DOHH2 (cell line): Measurements from ENCODE around the gene DUS2.

Experiments used
- H3F3A ChIP-seq: fragments of 200-600 bp; sonication (generic), shearing (Covaris generic); 2 replicates; pipeline ENCODE4 v1.6.0; 2016; ENCODE audit warnings: antibody characterized with exemption, mild to moderate bottlenecking; ENCODE audit not compliant: control insufficient read depth, insufficient read depth
- H3K27ac ChIP-seq: fragments of 200-600 bp; sonication (generic); 2 replicates; pipeline ENCODE4 v1.5.1; 2014; ENCODE audit warnings: low read depth, mild to moderate bottlenecking, low read length, moderate library complexity
- H3K27me3 ChIP-seq: fragments of 200-600 bp; sonication (generic); 2 replicates; pipeline ENCODE4 v1.6.1; 2014; ENCODE audit warnings: mild to moderate bottlenecking, low read length, mixed read lengths; ENCODE audit not compliant: control insufficient read depth
- H3K36me3 ChIP-seq: fragments of 200-600 bp; sonication (generic); 2 replicates; pipeline ENCODE4 v1.6.1; 2014; ENCODE audit warnings: mild to moderate bottlenecking, low read length, moderate library complexity, mixed read lengths; ENCODE audit not compliant: control insufficient read depth
- H3K4me1 ChIP-seq: fragments of 200-600 bp; sonication (generic); 2 replicates; pipeline ENCODE4 v1.6.1; 2014; ENCODE audit warnings: mild to moderate bottlenecking, low read length, mixed read lengths; ENCODE audit not compliant: control insufficient read depth
- H3K4me2 ChIP-seq: fragments of 200-600 bp; sonication (generic); 2 replicates; pipeline ENCODE4 v1.6.0; 2014; ENCODE audit warnings: mild to moderate bottlenecking, low read length, moderate library complexity
- H3K4me3 ChIP-seq: fragments of 200-600 bp; sonication (generic); 2 replicates; pipeline ENCODE4 v1.5.1; 2014; ENCODE audit warnings: mild to moderate bottlenecking, low read length, mixed read lengths
- H3K79me2 ChIP-seq: fragments of 200-600 bp; sonication (generic); 2 replicates; pipeline ENCODE4 v1.6.1; 2014; ENCODE audit warnings: mild to moderate bottlenecking, low read length, mixed read lengths; ENCODE audit not compliant: control insufficient read depth
- H3K9me2 ChIP-seq: fragments of 200-600 bp; sonication (generic); replicated peaks from 2 replicates; pipeline ENCODE4 v1.6.1; 2014; ENCODE audit warnings: mild to moderate bottlenecking, low read length, mixed read lengths; ENCODE audit not compliant: control insufficient read depth
- H3K9me3 ChIP-seq: fragments of 200-600 bp; sonication (generic); 2 replicates; pipeline ENCODE4 v1.6.1; 2014; ENCODE audit warnings: antibody characterized with exemption, low read length, mixed read lengths; ENCODE audit not compliant: control insufficient read depth, insufficient read depth
- H4K20me1 ChIP-seq: fragments of 200-600 bp; sonication (generic); 2 replicates; pipeline ENCODE4 v1.6.0; 2014; ENCODE audit warnings: low read depth, mild to moderate bottlenecking, antibody characterized with exemption, low read length, moderate library complexity; ENCODE audit not compliant: control insufficient read depth, insufficient read depth
- CTCF ChIP-seq: fragments of 200-600 bp; sonication (generic); IDR thresholded peaks from one replicate; pipeline ENCODE4 v1.5.1; 2014; ENCODE audit warnings: antibody characterized with exemption, mild to moderate bottlenecking, low read depth, low read length; ENCODE audit not compliant: poor library complexity, severe bottlenecking
- EZH2phosphoT487 ChIP-seq: fragments of 200-600 bp; sonication (generic); IDR thresholded peaks from 2 replicates; pipeline ENCODE4 v1.6.1; 2017; ENCODE audit warnings: borderline replicate concordance, mild to moderate bottlenecking, antibody characterized with exemption, low read length, moderate library complexity, mixed read lengths

The DUS2 gene

DNA sequence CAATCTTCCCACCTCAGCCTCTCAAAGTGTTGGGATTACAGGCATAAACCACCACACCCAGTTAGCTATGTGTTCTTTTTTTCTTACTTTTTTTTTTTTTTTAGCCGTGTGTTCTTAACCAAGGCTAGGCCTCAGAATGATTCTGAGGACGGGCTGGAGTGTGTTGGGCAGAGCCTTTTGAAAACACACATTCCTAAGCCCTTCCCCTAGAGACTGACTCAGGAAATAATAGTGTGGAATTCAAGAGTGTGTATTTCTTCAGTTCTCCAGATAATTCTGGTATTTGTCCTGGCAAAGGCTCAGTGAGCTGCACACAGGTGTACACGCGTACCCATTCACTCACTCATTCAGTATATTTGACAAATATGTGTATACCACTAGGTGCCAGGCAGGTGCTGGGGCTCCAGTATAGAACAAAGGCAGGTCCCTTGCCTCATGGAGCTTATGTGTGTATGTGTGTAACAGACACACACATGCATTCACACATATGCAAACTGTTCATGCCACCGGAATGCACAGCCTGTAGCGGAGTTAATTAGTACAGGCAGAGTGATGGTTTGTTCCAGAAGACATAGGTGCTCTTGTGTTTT, 42.7 kb downstream of the DUS2 start:
- Histone ChIP-seq H3K4me1 (peaks cover 27% of the 10 kb centered on the region), H3F3A (peaks cover 19% of the 10 kb centered on the region; the same call in 1 of the 2 replicates), H3K4me3 (no peak overlapping the region), H3K9me2 (no peaks in the 10 kb centered on the region), H3K9me3 (no peaks in the 10 kb centered on the region), H3K27ac (no peak overlapping the region), H4K20me1 (peaks cover 6% of the 10 kb centered on the region; the same call in 1 of the 2 replicates), H3K36me3 (peaks cover 33% of the 10 kb centered on the region), H3K4me2 (no peak overlapping the region), H3K27me3 (no peaks in the 10 kb centered on the region), H3K79me2 (no peaks in the 10 kb centered on the region)
- TF ChIP-seq CTCF = no peak
- no peak for TF ChIP-seq EZH2phosphoT487

DNA sequence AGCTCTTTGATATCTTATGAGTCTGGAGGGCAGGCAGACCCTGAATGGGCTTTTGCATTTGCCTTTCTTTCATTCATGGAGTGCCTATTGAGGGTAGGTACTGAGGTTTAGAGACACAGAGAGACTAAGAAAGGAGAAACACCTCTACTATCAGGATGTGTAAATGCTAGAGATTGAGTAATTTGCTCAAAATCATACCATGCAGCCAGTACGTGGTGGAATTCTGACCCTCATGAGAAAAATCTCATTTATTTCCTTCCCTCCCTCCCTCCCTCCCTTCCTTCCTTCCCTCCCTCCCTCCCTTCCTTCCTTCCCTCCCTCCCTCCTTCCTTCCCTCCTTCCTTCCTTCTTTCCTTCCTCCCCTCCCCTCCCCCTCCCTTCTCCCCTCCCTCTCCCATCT, 43.7 kb downstream of the DUS2 start:
- H3F3A ChIP-seq = peaks cover 28% of the 10 kb centered on the region
- H3K79me2 ChIP-seq = no peaks in the 10 kb centered on the region
- peaks cover 34% of the 10 kb centered on the region for H3K36me3 ChIP-seq
- H3K4me2 ChIP-seq = no peak overlapping the region
- no peaks in the 10 kb centered on the region for H3K27me3 ChIP-seq
- H3K4me3 ChIP-seq = no peak overlapping the region
- peaks cover 31% of the 10 kb centered on the region for H3K4me1 ChIP-seq
- peaks cover 6% of the 10 kb centered on the region; the same call in 1 of the 2 replicates for H4K20me1 ChIP-seq
- H3K9me3 ChIP-seq = no peaks in the 10 kb centered on the region
- TF ChIP-seq CTCF (no peak), EZH2phosphoT487 (no peak)
- H3K9me2 ChIP-seq = no peaks in the 10 kb centered on the region
- H3K27ac ChIP-seq = no peak overlapping the region

GRCh38 chr16:68068926-68069325, 45.8 kb downstream of the DUS2 start:
- no peak overlapping the region for H3K27ac ChIP-seq
- peaks cover 24% of the 10 kb centered on the region for H3F3A ChIP-seq
- H3K9me3 ChIP-seq = no peaks in the 10 kb centered on the region
- H3K4me2 ChIP-seq = no peak overlapping the region
- H3K4me3 ChIP-seq = no peak overlapping the region
- peaks cover 50% of the 10 kb centered on the region for H3K4me1 ChIP-seq
- H3K27me3 ChIP-seq = no peaks in the 10 kb centered on the region
- H3K79me2 ChIP-seq = no peaks in the 10 kb centered on the region
- H3K36me3 ChIP-seq = peaks cover 44% of the 10 kb centered on the region
- TF ChIP-seq EZH2phosphoT487 = no peak
- no peak for TF ChIP-seq CTCF
- H4K20me1 ChIP-seq = peaks cover 6% of the 10 kb centered on the region; the same call in 1 of the 2 replicates
- no peaks in the 10 kb centered on the region for H3K9me2 ChIP-seq
